Panc1 (cell line): Measurements from ENCODE around the gene SMCR8. TPM values are rescaled to one million over a fixed set of nuclear protein-coding genes. Genes with fewer than 3 reads are reported as not detected.
A peak's percentile ranks its signal among the peaks of the same experiment; 100 is the strongest.

Experiments
- ATAC-seq: fragments of 200-7000 bp; cut with Tn5 transposase; 2 replicates; pipeline ENCODE4 v1.9.1; 2020; ENCODE audit warnings: mild to moderate bottlenecking, moderate library complexity
- Bru-seq: library from RNA; stranded (reverse); fragments of 400-500 nt; gene quantifications from one replicate; lab custom pipeline; 2021; lab: Mats Ljungman, UMichigan
- BruChase-seq, 2 experiments: library from RNA; stranded (reverse); fragments of 400-500 nt; gene quantifications; one replicate each; lab custom pipeline; 2021; lab: Mats Ljungman, UMichigan
- BruUV-seq: library from RNA; stranded (reverse); fragments of 400-500 nt; replicated peaks from 2 replicates; lab custom pipeline; 2021; lab: Mats Ljungman, UMichigan
- CTCF ChIA-PET: fragments of 300-600 bp; sonication (Branson Sonifier 250); formaldehyde crosslinking; loops from one replicate; lab custom pipeline; 2022; ENCODE audit warnings: antibody characterized with exemption; lab: Charles Lee
- POLR2A ChIA-PET: fragments of 300-600 bp; sonication (Branson Sonifier 250); formaldehyde crosslinking; loops from one replicate; lab custom pipeline; 2022; ENCODE audit warnings: antibody characterized with exemption; lab: Charles Lee
- DNase-seq: peaks from one replicate; pipeline ENCODE4 v3.0.0-alpha.2; 2010; ENCODE audit warnings: low read depth, low spot score
- H3K27ac ChIP-seq: 2 replicates; pipeline ENCODE4 v1.5.1; 2011; ENCODE audit warnings: mild to moderate bottlenecking, low read length, inconsistent platforms
- H3K27me3 ChIP-seq: fragments of 200-500 bp; sonication (Bioruptor generic); 2 replicates; pipeline ENCODE4 v1.6.0; 2014; ENCODE audit warnings: low read length, inconsistent platforms; ENCODE audit not compliant: control insufficient read depth, insufficient read depth
- H3K36me3 ChIP-seq: fragments of 200-500 bp; sonication (Bioruptor generic); 2 replicates; pipeline ENCODE4 v1.5.1; 2014; ENCODE audit warnings: inconsistent platforms, mild to moderate bottlenecking, low read length, moderate library complexity; ENCODE audit not compliant: control insufficient read depth, insufficient read depth
- H3K4me1 ChIP-seq: 2 replicates; pipeline ENCODE4 v1.5.1; 2011; ENCODE audit warnings: inconsistent platforms, mild to moderate bottlenecking, low read length, moderate library complexity; ENCODE audit not compliant: control insufficient read depth, insufficient read depth
- H3K4me3 ChIP-seq, 2 experiments: 2 replicates each; pipeline ENCODE4 v1.5.1; 2011 to 2012; ENCODE audit warnings: low read depth in 2 of 2, low read length in 2 of 2, mild to moderate bottlenecking in 2 of 2, inconsistent platforms in 1 of 2, moderate library complexity in 1 of 2
- H3K9me3 ChIP-seq: fragments of 200-500 bp; sonication (Bioruptor generic); 2 replicates; pipeline ENCODE4 v1.5.1; 2014; ENCODE audit warnings: low read depth, mild to moderate bottlenecking, inconsistent platforms, low read length, moderate library complexity; ENCODE audit not compliant: control insufficient read depth, insufficient read depth
- POLR2AphosphoS5 ChIP-seq: IDR thresholded peaks from 2 replicates; pipeline ENCODE4 v1.6.1; 2012; ENCODE audit warnings: mild to moderate bottlenecking, low read depth, low read length, moderate library complexity
- SIN3A ChIP-seq: IDR thresholded peaks from 2 replicates; pipeline ENCODE4 v1.6.1; 2012; ENCODE audit warnings: low read depth, mild to moderate bottlenecking, low read length, moderate library complexity, borderline replicate concordance; ENCODE audit not compliant: insufficient read depth
- TCF7L2 ChIP-seq: IDR thresholded peaks from 2 replicates; pipeline ENCODE4 v1.6.1; 2011; ENCODE audit warnings: mild to moderate bottlenecking, low read depth, low read length, inconsistent platforms
- in situ Hi-C: cut with HindIII; loops from 2 replicates; pipeline ENCODE4 v1.10.0; 2016; ENCODE audit warnings: low sequenced_read_pairs, low pct_unique_long_range_greater_than_20kb
- intact Hi-C: fragments of 100-400 bp; cut with micrococcal nuclease; formaldehyde crosslinking; loops from one replicate; pipeline ENCODE4 v1.10.0; 2022; ENCODE audit not compliant: unreplicated experiment
- long read RNA-seq: library from polyadenylated mRNA; unstranded; transcript quantifications from one replicate; pipeline ENCODE4 v2.0.0, GENCODE V29; 2021; ENCODE audit not compliant: unreplicated experiment
- polyA plus RNA-seq: library from polyadenylated mRNA; unstranded; fragments of >200 nt; gene quantifications from one replicate; pipeline ENCODE4 v1.2.1, GENCODE V29; 2012; ENCODE audit warnings: missing spikeins; ENCODE audit not compliant: insufficient read length
- total RNA-seq: library from RNA; stranded (reverse); gene quantifications from one replicate; pipeline ENCODE4 v1.2.1, GENCODE V29; 2021; ENCODE audit not compliant: unreplicated experiment
- TF ChIP-seq, protein P1 (sequence below): fragments of 450-650 bp; IDR thresholded peaks from 2 replicates; pipeline ENCODE4 v1.5.1; 2017; ENCODE audit warnings: mild to moderate bottlenecking
- TF ChIP-seq, protein P2 (sequence below), 2 experiments: IDR thresholded peaks; 2 replicates each; pipeline ENCODE4 v1.6.1; 2011 to 2012; ENCODE audit warnings: low read depth in 2 of 2, control low read depth in 1 of 2, low read length in 1 of 2, mild to moderate bottlenecking in 1 of 2, moderate library complexity in 1 of 2; ENCODE audit not compliant: insufficient read depth in 1 of 2

The SMCR8 gene, protein sequence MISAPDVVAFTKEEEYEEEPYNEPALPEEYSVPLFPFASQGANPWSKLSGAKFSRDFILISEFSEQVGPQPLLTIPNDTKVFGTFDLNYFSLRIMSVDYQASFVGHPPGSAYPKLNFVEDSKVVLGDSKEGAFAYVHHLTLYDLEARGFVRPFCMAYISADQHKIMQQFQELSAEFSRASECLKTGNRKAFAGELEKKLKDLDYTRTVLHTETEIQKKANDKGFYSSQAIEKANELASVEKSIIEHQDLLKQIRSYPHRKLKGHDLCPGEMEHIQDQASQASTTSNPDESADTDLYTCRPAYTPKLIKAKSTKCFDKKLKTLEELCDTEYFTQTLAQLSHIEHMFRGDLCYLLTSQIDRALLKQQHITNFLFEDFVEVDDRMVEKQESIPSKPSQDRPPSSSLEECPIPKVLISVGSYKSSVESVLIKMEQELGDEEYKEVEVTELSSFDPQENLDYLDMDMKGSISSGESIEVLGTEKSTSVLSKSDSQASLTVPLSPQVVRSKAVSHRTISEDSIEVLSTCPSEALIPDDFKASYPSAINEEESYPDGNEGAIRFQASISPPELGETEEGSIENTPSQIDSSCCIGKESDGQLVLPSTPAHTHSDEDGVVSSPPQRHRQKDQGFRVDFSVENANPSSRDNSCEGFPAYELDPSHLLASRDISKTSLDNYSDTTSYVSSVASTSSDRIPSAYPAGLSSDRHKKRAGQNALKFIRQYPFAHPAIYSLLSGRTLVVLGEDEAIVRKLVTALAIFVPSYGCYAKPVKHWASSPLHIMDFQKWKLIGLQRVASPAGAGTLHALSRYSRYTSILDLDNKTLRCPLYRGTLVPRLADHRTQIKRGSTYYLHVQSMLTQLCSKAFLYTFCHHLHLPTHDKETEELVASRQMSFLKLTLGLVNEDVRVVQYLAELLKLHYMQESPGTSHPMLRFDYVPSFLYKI
- total RNA-seq = 24.9 TPM
- polyA plus RNA-seq = 13.8 TPM
- percentile 83 among the genes with signal in this experiment for Bru-seq, nascent RNA
- percentile 98 among the genes with signal in this experiment for BruChase-seq, experiment 1, labeled RNA remaining after a 2-hour chase
- percentile 93 among the genes with signal in this experiment for BruChase-seq, experiment 2, labeled RNA remaining after a 6-hour chase
- long read RNA-seq, full-length matches to known transcripts = 1 of 12 reads
- long read RNA-seq, partial matches to known transcripts = 0 of 12 reads
- long read RNA-seq, other reads (novel, unspliced or antisense) = 11 of 12 reads

DNA sequence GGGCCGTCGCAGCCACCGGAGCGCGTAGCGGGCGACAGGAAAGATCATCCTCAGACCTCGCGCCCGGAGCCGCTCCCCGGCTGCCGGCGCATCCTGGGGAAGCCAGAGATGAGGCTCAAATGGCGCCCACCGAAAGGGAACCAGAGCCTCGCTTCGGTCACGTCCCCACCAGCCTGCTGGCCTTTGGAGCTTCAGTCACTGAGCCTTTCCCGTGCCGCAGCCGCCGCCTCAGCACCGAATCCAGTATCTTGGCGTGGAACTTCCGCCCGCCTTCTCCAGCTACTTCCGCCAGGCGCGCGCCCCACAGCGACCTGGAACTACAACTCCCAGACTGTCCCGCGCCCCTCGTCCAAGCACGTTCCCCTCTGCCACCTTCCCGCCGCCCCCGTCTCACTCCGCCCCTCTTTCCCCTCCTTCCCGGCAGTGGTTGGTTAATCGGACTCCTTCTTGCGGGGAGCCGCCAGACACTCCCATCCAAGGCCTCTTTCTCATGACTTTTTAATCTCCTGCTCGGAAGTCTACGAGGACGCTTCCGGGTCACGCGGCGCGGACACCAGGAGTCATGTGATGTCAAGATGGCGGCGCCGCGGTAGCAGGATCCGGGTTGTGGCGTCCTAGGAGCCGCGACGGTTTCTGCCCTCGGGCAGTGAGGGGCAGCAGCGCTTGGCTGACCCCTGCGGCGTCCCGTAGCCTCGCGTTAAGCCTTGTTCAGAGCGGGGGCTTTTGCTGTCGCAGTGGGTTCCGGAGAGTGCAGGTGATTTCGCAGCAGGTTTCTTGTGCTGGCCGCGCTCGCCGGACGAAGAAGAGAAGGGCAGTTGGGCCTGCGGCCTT is at the start of gene SMCR8, which contains the start of gene TOP3A:
TSS of gene SMCR8 (plus strand) at position 563 of the 831 bp plus-strand sequence. CDS start 497 bp downstream, outside the sequence.
TSS of gene TOP3A (minus strand) at position 264 of the 831 bp plus-strand sequence. CDS start at position 48, 216 bp downstream.
- ChIA-PET POLR2A (no interaction called here), CTCF (no interaction called here)
- Histone ChIP-seq H3K4me1 (peaks cover 23% of the 10 kb centered on the region), H3K9me3 (no peaks in the 10 kb centered on the region), H3K4me3 (peak within 1 kb of the TSS; percentile 74 to 96), H3K27me3 (no peaks in the 10 kb centered on the region), H3K36me3 (peaks cover 2% of the 10 kb centered on the region), H3K27ac (peak within 1 kb of the TSS; percentile 85)
- BruUV-seq = no TSS peak
- DNase-seq (peak; percentile 91), ATAC-seq (peak; percentile 97)
- TF ChIP-seq, protein P1, sequence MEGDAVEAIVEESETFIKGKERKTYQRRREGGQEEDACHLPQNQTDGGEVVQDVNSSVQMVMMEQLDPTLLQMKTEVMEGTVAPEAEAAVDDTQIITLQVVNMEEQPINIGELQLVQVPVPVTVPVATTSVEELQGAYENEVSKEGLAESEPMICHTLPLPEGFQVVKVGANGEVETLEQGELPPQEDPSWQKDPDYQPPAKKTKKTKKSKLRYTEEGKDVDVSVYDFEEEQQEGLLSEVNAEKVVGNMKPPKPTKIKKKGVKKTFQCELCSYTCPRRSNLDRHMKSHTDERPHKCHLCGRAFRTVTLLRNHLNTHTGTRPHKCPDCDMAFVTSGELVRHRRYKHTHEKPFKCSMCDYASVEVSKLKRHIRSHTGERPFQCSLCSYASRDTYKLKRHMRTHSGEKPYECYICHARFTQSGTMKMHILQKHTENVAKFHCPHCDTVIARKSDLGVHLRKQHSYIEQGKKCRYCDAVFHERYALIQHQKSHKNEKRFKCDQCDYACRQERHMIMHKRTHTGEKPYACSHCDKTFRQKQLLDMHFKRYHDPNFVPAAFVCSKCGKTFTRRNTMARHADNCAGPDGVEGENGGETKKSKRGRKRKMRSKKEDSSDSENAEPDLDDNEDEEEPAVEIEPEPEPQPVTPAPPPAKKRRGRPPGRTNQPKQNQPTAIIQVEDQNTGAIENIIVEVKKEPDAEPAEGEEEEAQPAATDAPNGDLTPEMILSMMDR = no peak
- TF ChIP-seq POLR2AphosphoS5 (peak; percentile 59; the same call in 1 of the 2 replicates), TCF7L2 (0 out of 2 replicates have a peak, but pooled peaks have one; percentile 13), SIN3A (peak; percentile 39; the same call in 1 of the 2 replicates)
- in situ Hi-C loops = no loop called here
- intact Hi-C loops = no loop called here

DNA sequence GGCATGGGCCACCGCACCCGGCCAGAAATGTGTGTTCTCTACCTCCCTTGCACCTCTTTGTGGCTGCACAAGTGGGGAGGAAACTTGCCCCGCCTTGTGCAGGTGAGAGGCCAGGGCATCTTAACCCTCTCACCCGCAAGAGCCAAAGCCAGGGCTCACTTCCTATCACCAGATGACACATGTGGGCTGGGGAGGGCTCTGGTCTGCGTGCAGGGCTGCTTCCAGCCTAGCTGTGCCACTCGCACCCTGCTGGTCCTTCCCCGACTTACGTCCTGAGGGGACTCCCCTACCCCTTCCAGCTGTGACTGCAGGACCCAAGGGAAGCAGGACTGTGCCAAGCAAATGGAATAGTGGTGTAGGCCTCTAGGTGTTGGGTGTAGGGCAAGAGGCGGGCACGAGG is 47.7 kb upstream of the SMCR8 start:
- in situ Hi-C loops (no loop called here), intact Hi-C loops (no loop called here)
- CTCF ChIA-PET = no interaction called here
- H3K36me3 ChIP-seq = no peaks in the 10 kb centered on the region
- TF ChIP-seq, protein P1 = no peak
- TF ChIP-seq SIN3A = no peak
- TF ChIP-seq, protein P2, sequence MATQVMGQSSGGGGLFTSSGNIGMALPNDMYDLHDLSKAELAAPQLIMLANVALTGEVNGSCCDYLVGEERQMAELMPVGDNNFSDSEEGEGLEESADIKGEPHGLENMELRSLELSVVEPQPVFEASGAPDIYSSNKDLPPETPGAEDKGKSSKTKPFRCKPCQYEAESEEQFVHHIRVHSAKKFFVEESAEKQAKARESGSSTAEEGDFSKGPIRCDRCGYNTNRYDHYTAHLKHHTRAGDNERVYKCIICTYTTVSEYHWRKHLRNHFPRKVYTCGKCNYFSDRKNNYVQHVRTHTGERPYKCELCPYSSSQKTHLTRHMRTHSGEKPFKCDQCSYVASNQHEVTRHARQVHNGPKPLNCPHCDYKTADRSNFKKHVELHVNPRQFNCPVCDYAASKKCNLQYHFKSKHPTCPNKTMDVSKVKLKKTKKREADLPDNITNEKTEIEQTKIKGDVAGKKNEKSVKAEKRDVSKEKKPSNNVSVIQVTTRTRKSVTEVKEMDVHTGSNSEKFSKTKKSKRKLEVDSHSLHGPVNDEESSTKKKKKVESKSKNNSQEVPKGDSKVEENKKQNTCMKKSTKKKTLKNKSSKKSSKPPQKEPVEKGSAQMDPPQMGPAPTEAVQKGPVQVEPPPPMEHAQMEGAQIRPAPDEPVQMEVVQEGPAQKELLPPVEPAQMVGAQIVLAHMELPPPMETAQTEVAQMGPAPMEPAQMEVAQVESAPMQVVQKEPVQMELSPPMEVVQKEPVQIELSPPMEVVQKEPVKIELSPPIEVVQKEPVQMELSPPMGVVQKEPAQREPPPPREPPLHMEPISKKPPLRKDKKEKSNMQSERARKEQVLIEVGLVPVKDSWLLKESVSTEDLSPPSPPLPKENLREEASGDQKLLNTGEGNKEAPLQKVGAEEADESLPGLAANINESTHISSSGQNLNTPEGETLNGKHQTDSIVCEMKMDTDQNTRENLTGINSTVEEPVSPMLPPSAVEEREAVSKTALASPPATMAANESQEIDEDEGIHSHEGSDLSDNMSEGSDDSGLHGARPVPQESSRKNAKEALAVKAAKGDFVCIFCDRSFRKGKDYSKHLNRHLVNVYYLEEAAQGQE (IDR thresholded peaks at IDR 0.05; ENCODE audit: insufficient read depth in 1 of 2, low read depth in 2 of 2, low read length in 1 of 2) = no peak
- no peak for TF ChIP-seq POLR2AphosphoS5
- no peak overlapping the region for H3K4me3 ChIP-seq
- H3K9me3 ChIP-seq = no peaks in the 10 kb centered on the region
- no peak overlapping the region for H3K27ac ChIP-seq
- H3K27me3 ChIP-seq = no peaks in the 10 kb centered on the region
- POLR2A ChIA-PET = interaction anchor here (0.5 kb wide), 1 partner anchor 67 kb away, joined by 4 read pairs; no protein-coding TSS in a partner anchor
- no peaks in the 10 kb centered on the region for H3K4me1 ChIP-seq
- peak; percentile 20; the same call in 1 of the 2 replicates for ATAC-seq
- BruUV-seq = no TSS peak
- no peak for DNase-seq
